ENCODE results near the gene TADA2A. TPM values are rescaled to one million over a fixed set of nuclear protein-coding genes. Genes with fewer than 3 reads are reported as not detected.
"Not testable (repeated sequence)": the region's sequence is repeated elsewhere in the genome, so short reads cannot be mapped to it uniquely, and the experiment has no call there.

The TADA2A gene
- total RNA-seq, 1 experiment from 2014 or later = 29.4 TPM

DNA sequence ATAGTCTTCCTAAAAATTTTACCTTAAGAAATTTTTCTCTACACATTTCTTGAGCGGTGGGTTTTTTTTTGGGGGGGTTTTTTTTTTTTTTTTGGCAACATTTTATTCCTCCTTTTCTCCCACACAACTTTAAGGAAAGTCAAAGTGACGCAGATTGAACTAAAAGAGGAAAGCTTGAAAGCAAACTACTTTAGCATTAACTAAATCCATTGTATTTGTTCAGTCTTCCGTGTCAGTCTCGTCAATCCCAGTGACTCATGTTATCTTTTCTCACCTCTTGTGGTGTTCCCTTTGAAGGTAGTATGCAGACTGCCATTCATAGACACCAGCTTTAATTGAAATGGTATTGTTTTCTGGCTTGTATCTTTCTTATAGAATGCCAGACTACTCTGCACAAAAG lies 39.3 kb downstream of the TADA2A start:
- BruUV-seq (replicated peaks) = no TSS peak
- no peak overlapping the region for H3K4me3 Mint-ChIP-seq (ENCODE audit: unreplicated experiment)
- Histone ChIP-seq H3K27me3 (replicated peaks; ENCODE audit: control insufficient read depth, insufficient read depth, low read length) (no peaks in the 10 kb centered on the region), H3K4me1 (peaks cover 11% of the 10 kb centered on the region), H3K9me3 (no peaks in the 10 kb centered on the region), H3K4me3 (ENCODE audit: low read depth, low read length) (no peak overlapping the region), H3K36me3 (ENCODE audit: control insufficient read depth, insufficient read depth, low read length) (peaks cover 3% of the 10 kb centered on the region; the same call in 1 of the 2 replicates)
- POLR2A ChIA-PET = no interaction called here
- H3K36me3 Mint-ChIP-seq (ENCODE audit: insufficient read depth, unreplicated experiment) = peaks cover 57% of the 10 kb centered on the region
- TF ChIP-seq CTCF (IDR thresholded peaks at IDR 0.05; ENCODE audit: insufficient read depth in 1 of 2, low read depth in 1 of 2, low read length in 1 of 2, severe bottlenecking in 1 of 2, unreplicated experiment in 1 of 2) = no peak
- H3K9me3 Mint-ChIP-seq (ENCODE audit: unreplicated experiment) = no peaks in the 10 kb centered on the region
- CTCF ChIA-PET = no interaction called here
- intact Hi-C loops (cut with micrococcal nuclease; ENCODE audit: unreplicated experiment) = no loop called here
- H3K27me3 Mint-ChIP-seq (ENCODE audit: insufficient read depth, unreplicated experiment) = no peaks in the 10 kb centered on the region
- no peak overlapping the region for H3K27ac Mint-ChIP-seq (ENCODE audit: unreplicated experiment)
- peaks cover 10% of the 10 kb centered on the region for H3K4me1 Mint-ChIP-seq (ENCODE audit: low read depth, unreplicated experiment)
- DNase-seq = no peak

DNA sequence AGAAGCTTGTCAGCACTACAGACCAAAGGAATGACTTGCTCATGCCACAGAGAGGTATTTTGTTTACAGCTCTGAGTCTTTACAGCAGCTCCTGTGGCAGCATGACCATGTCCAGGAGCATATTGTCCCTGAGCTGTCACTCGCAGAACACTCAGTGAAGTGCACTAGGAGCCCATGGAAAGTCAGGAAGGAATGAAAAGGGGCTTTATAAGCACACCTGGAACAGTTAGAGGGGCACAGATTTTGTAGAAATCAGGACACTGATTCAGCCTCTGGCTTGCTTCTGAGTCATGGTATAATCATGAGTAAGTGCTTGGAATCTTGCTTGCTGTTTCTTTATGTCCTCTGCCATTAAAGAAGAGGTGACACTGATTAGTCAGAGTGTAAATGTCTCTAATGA lies 41.0 kb downstream of the TADA2A start:
- CTCF ChIA-PET = no interaction called here
- Mint-ChIP-seq H3K27ac (ENCODE audit: unreplicated experiment) (no peak overlapping the region), H3K9me3 (ENCODE audit: unreplicated experiment) (no peaks in the 10 kb centered on the region), H3K36me3 (ENCODE audit: insufficient read depth, unreplicated experiment) (peaks cover 46% of the 10 kb centered on the region), H3K4me1 (ENCODE audit: low read depth, unreplicated experiment) (peaks cover 10% of the 10 kb centered on the region), H3K27me3 (ENCODE audit: insufficient read depth, unreplicated experiment) (no peaks in the 10 kb centered on the region), H3K4me3 (ENCODE audit: unreplicated experiment) (no peak overlapping the region)
- POLR2A ChIA-PET = no interaction called here
- no peak for DNase-seq
- no TSS peak for BruUV-seq (replicated peaks)
- intact Hi-C loops (cut with micrococcal nuclease; ENCODE audit: unreplicated experiment) = no loop called here
- no peaks in the 10 kb centered on the region for H3K27me3 ChIP-seq (replicated peaks; ENCODE audit: control insufficient read depth, insufficient read depth, low read length)
- peaks cover 3% of the 10 kb centered on the region; the same call in 1 of the 2 replicates for H3K36me3 ChIP-seq (ENCODE audit: control insufficient read depth, insufficient read depth, low read length)
- no peak for TF ChIP-seq CTCF (IDR thresholded peaks at IDR 0.05; ENCODE audit: insufficient read depth in 1 of 2, low read depth in 1 of 2, low read length in 1 of 2, severe bottlenecking in 1 of 2, unreplicated experiment in 1 of 2)
- H3K4me1 ChIP-seq = peaks cover 11% of the 10 kb centered on the region
- no peaks in the 10 kb centered on the region for H3K9me3 ChIP-seq
- H3K4me3 ChIP-seq (ENCODE audit: low read depth, low read length) = no peak overlapping the region

DNA sequence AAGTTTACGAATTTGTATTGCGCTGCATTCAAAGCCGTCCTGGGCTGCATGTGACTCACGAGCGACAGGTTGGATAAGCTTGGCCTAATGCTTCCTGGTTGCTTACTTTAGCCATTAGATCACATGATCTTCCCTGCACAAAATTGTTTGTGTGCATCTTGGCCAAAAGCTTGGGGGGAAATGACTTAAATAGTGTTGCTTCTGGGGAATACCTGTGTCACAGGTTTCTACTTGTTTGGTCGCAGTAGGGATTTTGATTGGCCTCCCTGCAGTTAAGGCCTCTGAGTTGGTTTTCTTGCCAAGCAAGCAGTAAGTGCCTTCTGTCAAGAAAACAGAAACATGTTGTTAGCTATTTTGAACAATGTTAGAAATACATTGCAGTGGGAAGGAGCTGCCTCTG lies 43.4 kb downstream of the TADA2A start:
- H3K9me3 Mint-ChIP-seq (ENCODE audit: unreplicated experiment) = no peaks in the 10 kb centered on the region
- no peak overlapping the region for H3K4me3 Mint-ChIP-seq (ENCODE audit: unreplicated experiment)
- peaks cover 17% of the 10 kb centered on the region for H3K4me1 ChIP-seq
- H3K36me3 Mint-ChIP-seq (ENCODE audit: insufficient read depth, unreplicated experiment) = peaks cover 37% of the 10 kb centered on the region
- ChIA-PET POLR2A (interaction anchor here (1.3 kb wide), 1 partner anchor 39 kb away, joined by 5 read pairs; the partner anchor contains the start of gene DUSP14), CTCF (interaction anchor here (1.2 to 1.4 kb wide), 2 partner anchors 12 to 77 kb away, joined by 6 read pairs; no protein-coding TSS in a partner anchor)
- peaks cover 3% of the 10 kb centered on the region; the same call in 1 of the 2 replicates for H3K36me3 ChIP-seq (ENCODE audit: control insufficient read depth, insufficient read depth, low read length)
- intact Hi-C loops (cut with micrococcal nuclease; ENCODE audit: unreplicated experiment) = loop anchor here (2.0 kb wide), 1 partner anchor 39 kb away; the partner anchor contains the start of gene DUSP14
- H3K4me3 ChIP-seq (ENCODE audit: low read depth, low read length) = no peak overlapping the region
- H3K27me3 Mint-ChIP-seq (ENCODE audit: insufficient read depth, unreplicated experiment) = no peaks in the 10 kb centered on the region
- peaks cover 10% of the 10 kb centered on the region for H3K4me1 Mint-ChIP-seq (ENCODE audit: low read depth, unreplicated experiment)
- TF ChIP-seq CTCF (IDR thresholded peaks at IDR 0.05; ENCODE audit: insufficient read depth in 1 of 2, low read depth in 1 of 2, low read length in 1 of 2, severe bottlenecking in 1 of 2, unreplicated experiment in 1 of 2) = no peak
- DNase-seq = no peak
- H3K27ac Mint-ChIP-seq (ENCODE audit: unreplicated experiment) = peak overlapping the region; percentile 46
- H3K9me3 ChIP-seq = no peaks in the 10 kb centered on the region
- no TSS peak for BruUV-seq (replicated peaks)
- H3K27me3 ChIP-seq (replicated peaks; ENCODE audit: control insufficient read depth, insufficient read depth, low read length) = no peaks in the 10 kb centered on the region

- H3K4me3 ChIP-seq (ENCODE audit: low read depth, low read length); H3K4me1 ChIP-seq; intact Hi-C loops (cut with micrococcal nuclease; ENCODE audit: unreplicated experiment); H3K4me3 Mint-ChIP-seq (ENCODE audit: unreplicated experiment); H3K27ac Mint-ChIP-seq (ENCODE audit: unreplicated experiment); H3K27me3 ChIP-seq (replicated peaks; ENCODE audit: control insufficient read depth, insufficient read depth, low read length); H3K9me3 Mint-ChIP-seq (ENCODE audit: unreplicated experiment); H3K4me1 Mint-ChIP-seq (ENCODE audit: low read depth, unreplicated experiment); BruUV-seq (replicated peaks); POLR2A ChIA-PET; H3K9me3 ChIP-seq; CTCF ChIA-PET; H3K27me3 Mint-ChIP-seq (ENCODE audit: insufficient read depth, unreplicated experiment); H3K36me3 ChIP-seq (ENCODE audit: control insufficient read depth, insufficient read depth, low read length); DNase-seq: not testable (repeated sequence)
- peaks cover 12% of the 10 kb centered on the region for H3K36me3 Mint-ChIP-seq (ENCODE audit: insufficient read depth, unreplicated experiment)
Observed at GRCh38 chr17:37457801-37458200, 51.1 kb downstream of the TADA2A start.
